ENCODE results near the gene FBXL16. TPM values are rescaled to one million over a fixed set of nuclear protein-coding genes. Genes with fewer than 3 reads are reported as not detected.
A peak's percentile ranks its signal among the peaks of the same experiment; 100 is the strongest.

FBXL16 gene
- total RNA-seq, 1 donor from 2014 or later = 3.9 TPM

DNA sequence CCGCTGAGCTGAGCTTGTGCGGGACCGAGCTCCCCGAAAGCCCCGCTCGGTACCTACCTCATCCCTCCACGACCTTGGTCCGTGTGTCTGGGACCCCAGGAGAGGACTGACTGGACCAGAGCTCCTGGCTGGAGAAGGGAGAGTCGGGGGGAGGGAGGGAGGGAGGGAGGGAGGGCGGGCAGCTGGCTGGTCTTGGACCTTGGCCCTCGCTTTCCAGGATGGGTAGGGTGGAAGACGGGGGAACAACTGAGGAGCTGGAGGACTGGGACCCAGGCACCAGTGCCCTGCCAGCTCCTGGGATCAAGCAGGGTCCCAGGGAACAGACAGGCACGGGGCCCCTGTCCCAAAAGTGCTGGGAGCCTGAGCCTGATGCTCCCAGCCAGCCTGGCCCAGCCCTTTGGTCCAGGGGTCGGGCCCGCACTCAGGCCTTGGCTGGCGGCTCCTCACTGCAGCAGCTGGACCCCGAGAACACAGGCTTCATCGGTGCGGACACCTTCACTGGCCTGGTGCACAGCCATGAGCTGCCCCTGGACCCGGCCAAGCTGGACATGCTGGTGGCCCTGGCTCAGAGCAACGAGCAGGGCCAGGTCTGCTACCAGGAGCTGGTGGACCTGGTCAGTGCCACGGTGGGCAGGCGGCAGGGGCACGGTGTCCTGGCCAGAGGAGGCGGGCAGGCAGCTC lies 29.6 kb downstream of the FBXL16 start:
- H3K9me3 Mint-ChIP-seq = no peaks in the 10 kb centered on the region
- H3K4me3 Mint-ChIP-seq = no peak overlapping the region
- H3K27me3 Mint-ChIP-seq = peaks cover 5% of the 10 kb centered on the region
- no peak for DNase-seq (ENCODE audit: extremely low spot score, unreplicated experiment)
- no peaks in the 10 kb centered on the region for H3K4me1 Mint-ChIP-seq (ENCODE audit: unreplicated experiment)
- TF ChIP-seq, protein P1, sequence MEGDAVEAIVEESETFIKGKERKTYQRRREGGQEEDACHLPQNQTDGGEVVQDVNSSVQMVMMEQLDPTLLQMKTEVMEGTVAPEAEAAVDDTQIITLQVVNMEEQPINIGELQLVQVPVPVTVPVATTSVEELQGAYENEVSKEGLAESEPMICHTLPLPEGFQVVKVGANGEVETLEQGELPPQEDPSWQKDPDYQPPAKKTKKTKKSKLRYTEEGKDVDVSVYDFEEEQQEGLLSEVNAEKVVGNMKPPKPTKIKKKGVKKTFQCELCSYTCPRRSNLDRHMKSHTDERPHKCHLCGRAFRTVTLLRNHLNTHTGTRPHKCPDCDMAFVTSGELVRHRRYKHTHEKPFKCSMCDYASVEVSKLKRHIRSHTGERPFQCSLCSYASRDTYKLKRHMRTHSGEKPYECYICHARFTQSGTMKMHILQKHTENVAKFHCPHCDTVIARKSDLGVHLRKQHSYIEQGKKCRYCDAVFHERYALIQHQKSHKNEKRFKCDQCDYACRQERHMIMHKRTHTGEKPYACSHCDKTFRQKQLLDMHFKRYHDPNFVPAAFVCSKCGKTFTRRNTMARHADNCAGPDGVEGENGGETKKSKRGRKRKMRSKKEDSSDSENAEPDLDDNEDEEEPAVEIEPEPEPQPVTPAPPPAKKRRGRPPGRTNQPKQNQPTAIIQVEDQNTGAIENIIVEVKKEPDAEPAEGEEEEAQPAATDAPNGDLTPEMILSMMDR (conservative IDR thresholded peaks at IDR 0.05) = no peak
- no peak overlapping the region for H3K27ac Mint-ChIP-seq
- H3K36me3 Mint-ChIP-seq = no peaks in the 10 kb centered on the region

DNA sequence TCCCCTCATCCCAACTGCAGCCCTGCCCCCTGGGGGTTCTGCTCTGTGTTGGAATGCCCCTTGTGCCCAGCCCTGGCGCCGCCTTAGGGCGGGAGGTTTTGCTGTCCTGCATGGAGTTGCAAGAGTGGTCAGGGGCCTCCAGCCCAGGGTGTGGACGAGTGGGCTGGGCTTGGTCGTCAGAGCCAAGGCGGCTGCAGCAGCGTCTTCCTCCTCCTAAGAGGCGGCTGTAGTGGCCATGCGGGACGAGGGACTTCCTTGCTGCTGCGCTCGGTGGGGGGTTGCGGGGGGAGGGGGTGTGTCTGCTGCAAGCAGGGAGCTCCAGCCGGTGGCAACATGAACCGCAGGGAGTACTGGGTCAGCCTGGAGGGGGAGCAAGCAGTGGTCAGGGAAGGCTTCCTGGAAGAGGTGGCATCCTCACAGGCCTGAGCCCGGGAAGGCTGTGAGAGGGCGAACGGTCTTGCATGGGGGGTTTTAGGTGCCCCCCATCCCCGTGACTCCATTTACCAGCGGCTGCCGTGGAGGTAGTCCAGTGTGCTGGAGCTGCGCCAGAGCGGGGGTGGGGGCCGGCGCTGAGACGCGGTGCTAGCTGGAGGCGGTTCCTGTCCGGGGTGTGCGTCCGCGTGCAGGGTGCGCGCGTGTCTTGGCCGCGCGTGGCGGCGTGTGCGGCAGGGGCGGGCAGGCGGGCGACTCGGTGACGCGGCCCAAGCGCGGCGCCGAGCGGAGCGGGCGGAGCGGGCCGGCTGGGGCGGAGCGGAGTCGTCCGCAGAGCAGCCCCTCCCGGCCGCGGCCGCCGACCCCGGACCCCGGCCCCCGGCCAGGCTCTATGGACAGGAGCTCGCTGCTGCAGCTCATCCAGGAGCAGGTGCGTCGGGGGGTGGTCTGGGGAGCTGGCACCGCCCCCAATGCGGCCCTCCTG lies 30.4 kb downstream of the FBXL16 start, which contains the start of gene RHBDL1:
Gene RHBDL1 (plus strand): TSS at position 704 of the 916 bp plus-strand sequence. CDS start 120 bp downstream, at position 824.
- peak within 1 kb of the TSS; percentile 29 for H3K27ac Mint-ChIP-seq
- H3K4me3 Mint-ChIP-seq = peak within 1 kb of the TSS; percentile 69
- DNase-seq (ENCODE audit: extremely low spot score, unreplicated experiment) = no peak
- peaks cover 5% of the 10 kb centered on the region for H3K27me3 Mint-ChIP-seq
- TF ChIP-seq, protein P1 (conservative IDR thresholded peaks at IDR 0.05) = no peak
- H3K36me3 Mint-ChIP-seq = no peaks in the 10 kb centered on the region
- H3K4me1 Mint-ChIP-seq (ENCODE audit: unreplicated experiment) = no peaks in the 10 kb centered on the region
- no peaks in the 10 kb centered on the region for H3K9me3 Mint-ChIP-seq

- no peak for DNase-seq (ENCODE audit: extremely low spot score, unreplicated experiment)
- TF ChIP-seq, protein P1 (conservative IDR thresholded peaks at IDR 0.05) = no peak
- Mint-ChIP-seq H3K4me3 (peak overlapping the region; percentile 69), H3K36me3 (no peaks in the 10 kb centered on the region), H3K4me1 (ENCODE audit: unreplicated experiment) (no peaks in the 10 kb centered on the region), H3K27me3 (peaks cover 5% of the 10 kb centered on the region), H3K27ac (no peak overlapping the region), H3K9me3 (no peaks in the 10 kb centered on the region)
Measured at GRCh38 chr16:674214-674881, 31.3 kb downstream of the FBXL16 start.

GRCh38 chr16:673399-673991 lies 32.1 kb downstream of the FBXL16 start:
- Mint-ChIP-seq H3K4me3 (no peak overlapping the region), H3K27me3 (peaks cover 5% of the 10 kb centered on the region), H3K9me3 (no peaks in the 10 kb centered on the region), H3K36me3 (no peaks in the 10 kb centered on the region), H3K4me1 (ENCODE audit: unreplicated experiment) (no peaks in the 10 kb centered on the region), H3K27ac (no peak overlapping the region)
- DNase-seq (ENCODE audit: extremely low spot score, unreplicated experiment) = no peak
- TF ChIP-seq, protein P1 (conservative IDR thresholded peaks at IDR 0.05) = no peak

DNA sequence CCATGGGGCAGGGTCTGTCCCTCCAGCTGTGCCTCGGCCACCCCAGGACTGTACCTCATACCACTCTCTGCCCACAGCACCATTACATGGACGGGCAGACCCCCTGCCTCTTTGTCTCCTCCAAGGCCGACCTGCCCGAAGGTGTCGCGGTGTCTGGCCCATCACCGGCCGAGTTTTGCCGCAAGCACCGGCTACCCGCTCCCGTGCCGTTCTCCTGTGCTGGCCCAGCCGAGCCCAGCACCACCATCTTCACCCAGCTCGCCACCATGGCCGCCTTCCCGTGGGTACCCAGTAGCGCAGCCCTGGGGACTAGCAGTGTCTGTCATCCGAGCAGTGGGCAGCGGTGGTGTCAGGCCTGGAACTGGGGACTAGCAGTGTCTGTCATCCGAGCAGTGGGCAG lies 32.8 kb downstream of the FBXL16 start:
- DNase-seq (ENCODE audit: extremely low spot score, unreplicated experiment) = no peak
- H3K27me3 Mint-ChIP-seq = peaks cover 5% of the 10 kb centered on the region
- H3K9me3 Mint-ChIP-seq = no peaks in the 10 kb centered on the region
- H3K4me3 Mint-ChIP-seq = peak overlapping the region; percentile 28
- H3K27ac Mint-ChIP-seq = no peak overlapping the region
- H3K4me1 Mint-ChIP-seq (ENCODE audit: unreplicated experiment) = no peaks in the 10 kb centered on the region
- TF ChIP-seq, protein P1 (conservative IDR thresholded peaks at IDR 0.05) = no peak
- no peaks in the 10 kb centered on the region for H3K36me3 Mint-ChIP-seq
